Central memory CD8-positive, alpha-beta T cell (primary cell): ENCODE data around the gene CDA.

Experiments
- ATAC-seq: fragments of 150-1000 bp; cut with Tn5 transposase; replicated peaks from 2 replicates; pipeline ENCODE4 v1.10.0; 2022; ENCODE audit warnings: mild to moderate bottlenecking, moderate FRiP score, moderate number of reproducible peaks; ENCODE audit not compliant: poor library complexity, severe bottlenecking; ENCODE audit errors: extremely low read depth
- DNase-seq, 2 donors: peaks; one replicate each; pipeline ENCODE4 v3.0.0; 2021; ENCODE audit warnings: low spot score in 2 of 2
- H3K27ac Mint-ChIP-seq: one replicate; pipeline ENCODE4 v1.8.0; 2022; ENCODE audit warnings: low read depth, mild to moderate bottlenecking, moderate library complexity, mixed read lengths
- H3K27me3 Mint-ChIP-seq: one replicate; pipeline ENCODE4 v1.8.0; 2022; ENCODE audit warnings: mixed read lengths
- H3K36me3 Mint-ChIP-seq: one replicate; pipeline ENCODE4 v1.8.0; 2022; ENCODE audit warnings: mild to moderate bottlenecking, moderate library complexity, mixed read lengths; ENCODE audit not compliant: insufficient read depth
- H3K4me1 Mint-ChIP-seq: one replicate; pipeline ENCODE4 v1.8.0; 2022; ENCODE audit warnings: mixed read lengths
- H3K4me3 Mint-ChIP-seq: one replicate; pipeline ENCODE4 v1.8.0; 2022; ENCODE audit warnings: mild to moderate bottlenecking, moderate library complexity, mixed read lengths
- H3K9me3 Mint-ChIP-seq: one replicate; pipeline ENCODE4 v1.8.0; 2022; ENCODE audit warnings: mixed read lengths

The CDA gene

DNA sequence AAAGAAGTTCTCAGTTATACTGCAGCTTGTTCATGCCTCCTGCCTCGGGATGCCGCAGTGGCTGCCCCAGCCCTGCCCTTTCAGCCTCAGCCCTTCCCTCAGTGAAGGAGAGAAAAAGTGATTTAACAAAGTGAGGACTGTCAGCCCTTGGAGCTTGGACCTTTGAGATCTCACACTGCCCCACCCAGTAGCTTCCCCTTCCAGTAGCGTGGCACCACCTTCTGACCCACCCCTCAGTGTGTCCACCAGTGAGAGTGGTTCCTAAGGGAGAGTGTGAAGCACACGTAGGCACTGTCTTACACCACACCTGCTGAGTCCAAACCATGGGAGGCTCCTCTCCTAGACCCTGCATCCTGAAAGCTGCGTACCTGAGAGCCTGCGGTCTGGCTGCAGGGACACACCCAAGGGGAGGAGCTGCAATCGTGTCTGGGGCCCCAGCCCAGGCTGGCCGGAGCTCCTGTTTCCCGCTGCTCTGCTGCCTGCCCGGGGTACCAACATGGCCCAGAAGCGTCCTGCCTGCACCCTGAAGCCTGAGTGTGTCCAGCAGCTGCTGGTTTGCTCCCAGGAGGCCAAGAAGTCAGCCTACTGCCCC lies at the start of gene CDA:
Gene CDA (plus strand): TSS at position 464 of the 592 bp plus-strand sequence. CDS start 33 bp downstream, at position 497.
- peaks cover 89% of the 10 kb centered on the region for H3K27me3 Mint-ChIP-seq
- DNase-seq (no peak), ATAC-seq (no peak)
- H3K4me3 Mint-ChIP-seq, result peak within 1 kb of the TSS; percentile 14
- peaks cover 14% of the 10 kb centered on the region for H3K4me1 Mint-ChIP-seq
- H3K36me3 Mint-ChIP-seq, result no peaks in the 10 kb centered on the region
- no peak within 1 kb of the TSS for H3K27ac Mint-ChIP-seq
- no peaks in the 10 kb centered on the region for H3K9me3 Mint-ChIP-seq

DNA sequence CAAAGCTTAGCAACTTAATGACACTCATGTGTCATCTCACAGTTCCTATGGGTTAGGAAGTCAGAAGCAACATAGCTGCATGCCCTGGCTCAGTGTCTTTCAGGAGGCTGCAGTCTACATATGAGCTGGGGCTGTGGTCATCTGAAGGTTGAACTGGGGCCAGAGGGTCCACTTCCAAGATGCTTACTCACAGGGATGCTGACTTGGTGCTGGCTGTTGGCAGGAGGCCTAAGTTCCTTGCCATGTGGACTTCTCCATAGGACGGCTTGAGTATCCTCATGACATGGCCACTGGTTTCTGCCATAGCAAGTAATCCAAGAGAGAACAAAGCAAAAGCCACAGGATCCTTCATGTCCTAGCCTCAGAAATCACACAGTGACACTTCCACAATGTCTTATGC lies 48.6 kb upstream of the CDA start:
- Mint-ChIP-seq H3K27ac (no peak overlapping the region), H3K4me1 (no peaks in the 10 kb centered on the region), H3K27me3 (peaks cover 74% of the 10 kb centered on the region), H3K4me3 (no peak overlapping the region), H3K9me3 (no peaks in the 10 kb centered on the region), H3K36me3 (no peaks in the 10 kb centered on the region)
- no peak for ATAC-seq
- no peak for DNase-seq

DNA sequence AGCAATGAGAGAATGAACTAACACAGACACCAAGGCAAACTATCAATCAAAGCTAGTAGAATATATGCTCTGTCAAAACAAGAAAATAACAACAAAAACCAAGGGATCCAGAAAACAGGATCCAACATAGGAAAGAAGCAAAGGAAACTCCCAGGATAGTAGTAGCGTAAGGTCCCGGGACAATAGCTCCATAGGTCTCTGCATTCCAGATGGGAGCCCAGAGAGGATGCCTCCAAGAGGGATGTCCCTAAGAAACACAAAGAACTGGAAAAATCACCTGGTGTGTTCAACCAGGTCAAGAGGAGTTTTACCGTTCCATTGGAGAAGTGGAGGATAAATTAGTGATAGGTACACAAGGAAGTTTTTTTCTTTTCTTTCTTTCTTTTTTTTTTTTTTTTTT lies 42.3 kb upstream of the CDA start:
- Mint-ChIP-seq H3K4me1 (no peaks in the 10 kb centered on the region), H3K27me3 (peaks cover 63% of the 10 kb centered on the region), H3K4me3 (no peak overlapping the region), H3K36me3 (no peaks in the 10 kb centered on the region), H3K9me3 (no peaks in the 10 kb centered on the region), H3K27ac (no peak overlapping the region)
- ATAC-seq, result no peak
- no peak for DNase-seq

DNA sequence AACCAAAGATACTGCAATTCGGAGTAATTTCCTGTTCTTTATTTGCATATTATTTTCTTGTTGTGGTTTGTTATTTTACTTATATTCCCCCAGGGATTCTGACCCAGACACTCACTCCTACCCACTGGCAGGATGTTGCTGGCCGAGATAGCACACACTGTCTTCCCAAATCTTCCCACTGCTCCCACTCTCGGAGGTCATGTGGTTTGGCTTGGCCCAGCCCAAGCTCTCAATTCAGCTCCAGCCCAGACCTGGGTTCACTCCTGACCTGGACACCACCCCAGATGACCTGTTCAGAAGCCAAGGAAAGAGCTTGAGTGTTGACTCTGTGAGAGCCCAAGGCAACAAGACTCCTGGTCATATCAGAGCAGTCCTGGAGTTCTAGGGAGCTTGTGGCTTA lies 37.7 kb upstream of the CDA start:
- Mint-ChIP-seq H3K27me3 (peaks cover 40% of the 10 kb centered on the region), H3K4me1 (no peaks in the 10 kb centered on the region)

DNA sequence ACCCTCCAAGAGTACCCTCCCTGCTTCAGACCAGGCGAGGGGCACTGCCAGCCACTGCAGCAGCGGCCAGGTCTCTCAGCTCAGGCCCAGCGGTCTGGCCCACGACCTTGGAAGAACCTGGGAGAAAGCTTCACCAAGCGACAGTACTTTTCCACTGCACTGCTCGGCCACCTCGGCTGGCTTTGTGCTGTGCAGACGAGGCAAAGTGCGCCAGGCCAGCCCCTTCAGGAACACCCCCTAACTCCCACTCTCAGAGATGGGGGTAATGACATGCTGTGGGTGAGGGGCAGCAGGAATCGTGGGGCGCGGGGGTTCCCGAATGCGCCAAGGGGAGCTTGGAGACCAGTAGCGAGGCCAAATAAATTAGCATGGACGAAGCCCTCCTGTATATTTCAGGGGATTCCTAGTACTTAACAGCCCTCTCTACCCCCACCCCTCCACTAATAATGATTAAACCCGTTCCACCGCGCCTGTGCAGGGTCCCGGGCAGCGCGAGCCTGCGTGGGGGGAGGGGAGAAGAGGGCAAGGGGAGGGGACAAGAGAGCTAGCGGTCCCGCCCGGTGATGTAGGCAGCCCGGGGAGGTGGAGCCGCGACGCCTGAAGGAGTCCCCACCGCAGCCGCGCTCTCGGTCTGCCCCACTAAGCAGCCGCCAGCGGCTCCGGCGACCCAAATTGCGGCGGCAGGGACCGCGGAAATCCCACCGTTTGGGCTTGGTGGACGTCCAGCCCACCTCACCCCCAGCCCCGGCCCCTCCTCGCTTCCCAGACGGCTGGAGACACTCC lies 36.8 kb upstream of the CDA start, which contains the start of gene FAM43B:
Gene FAM43B (plus strand): TSS at position 629 of the 783 bp plus-strand sequence. CDS start 401 bp downstream, outside the sequence.
- Mint-ChIP-seq H3K27me3 (peaks cover 32% of the 10 kb centered on the region), H3K27ac (no peak within 1 kb of the TSS), H3K4me3 (no peak within 1 kb of the TSS), H3K36me3 (no peaks in the 10 kb centered on the region), H3K9me3 (no peaks in the 10 kb centered on the region), H3K4me1 (no peaks in the 10 kb centered on the region)
- ATAC-seq, result no peak
- no peak for DNase-seq

More for the DNA sequence above, 37.7 kb upstream of the CDA start:
- Mint-ChIP-seq H3K4me3 (no peak overlapping the region), H3K27ac (no peak overlapping the region), H3K9me3 (no peaks in the 10 kb centered on the region), H3K36me3 (no peaks in the 10 kb centered on the region)
- ATAC-seq, result no peak
- no peak for DNase-seq

DNA sequence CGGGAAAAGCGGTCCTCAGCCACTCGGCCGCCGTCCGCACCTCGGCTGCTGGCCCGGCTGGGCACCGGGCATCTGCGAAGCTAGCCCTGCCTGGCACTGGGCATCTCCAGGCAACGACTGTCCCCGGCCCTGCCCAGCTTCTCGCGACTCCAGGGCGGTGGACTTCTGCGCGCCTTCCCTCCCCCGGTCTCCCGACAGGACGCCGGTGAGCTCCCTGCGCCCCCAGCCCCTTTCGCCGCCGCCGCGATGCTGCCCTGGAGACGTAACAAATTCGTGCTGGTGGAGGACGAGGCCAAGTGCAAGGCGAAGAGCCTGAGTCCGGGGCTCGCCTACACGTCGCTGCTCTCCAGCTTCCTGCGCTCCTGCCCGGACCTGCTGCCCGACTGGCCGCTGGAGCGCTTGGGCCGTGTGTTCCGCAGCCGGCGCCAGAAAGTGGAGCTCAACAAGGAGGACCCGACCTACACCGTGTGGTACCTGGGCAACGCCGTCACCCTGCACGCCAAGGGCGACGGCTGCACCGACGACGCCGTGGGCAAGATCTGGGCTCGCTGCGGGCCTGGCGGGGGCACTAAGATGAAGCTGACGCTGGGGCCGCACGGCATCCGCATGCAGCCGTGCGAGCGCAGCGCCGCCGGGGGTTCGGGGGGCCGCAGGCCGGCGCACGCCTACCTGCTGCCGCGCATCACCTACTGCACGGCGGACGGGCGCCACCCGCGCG lies 36.0 kb upstream of the CDA start:
- H3K27ac Mint-ChIP-seq, result no peak overlapping the region
- no peaks in the 10 kb centered on the region for H3K9me3 Mint-ChIP-seq
- H3K27me3 Mint-ChIP-seq, result peaks cover 28% of the 10 kb centered on the region
- ATAC-seq (no peak), DNase-seq (no peak)
- no peaks in the 10 kb centered on the region for H3K4me1 Mint-ChIP-seq
- H3K36me3 Mint-ChIP-seq, result no peaks in the 10 kb centered on the region
- no peak overlapping the region for H3K4me3 Mint-ChIP-seq

DNA sequence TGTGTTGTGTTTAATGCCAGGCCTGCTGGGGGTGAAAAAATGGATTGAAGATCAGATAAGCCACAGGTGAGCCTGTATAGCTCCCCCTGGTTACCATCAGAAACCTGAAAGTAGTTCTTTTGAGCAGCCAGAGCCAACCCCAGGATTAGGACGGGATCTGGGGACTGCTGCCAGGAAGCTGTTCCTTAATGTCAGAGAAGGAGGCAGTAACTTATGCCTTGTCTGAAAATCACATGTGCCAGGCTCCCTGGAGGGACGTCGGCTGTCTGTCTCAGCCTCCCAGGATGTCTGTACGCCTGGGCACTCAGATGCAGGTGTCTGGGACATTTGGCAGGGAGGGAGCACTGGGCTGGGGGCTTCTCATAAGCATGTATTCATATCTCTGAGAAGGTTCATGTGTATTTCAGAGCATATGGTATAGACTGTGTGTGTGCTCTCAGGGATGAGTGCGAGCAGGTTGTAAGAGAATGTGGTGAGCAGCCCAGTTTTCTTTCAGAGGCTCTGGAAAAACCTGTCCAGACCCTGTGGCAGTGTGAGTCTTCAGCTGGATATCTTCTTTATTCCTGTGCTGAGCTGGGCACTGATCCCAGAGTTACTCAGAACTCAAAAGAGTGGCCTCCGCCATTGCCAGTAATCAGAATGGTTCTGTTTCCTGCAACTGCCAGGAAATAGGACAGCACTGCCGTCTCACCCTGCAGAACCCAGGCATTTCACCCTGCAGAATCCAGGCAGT lies 33.7 kb upstream of the CDA start:
- DNase-seq, result no peak
- no peak overlapping the region for H3K27ac Mint-ChIP-seq

DNA sequence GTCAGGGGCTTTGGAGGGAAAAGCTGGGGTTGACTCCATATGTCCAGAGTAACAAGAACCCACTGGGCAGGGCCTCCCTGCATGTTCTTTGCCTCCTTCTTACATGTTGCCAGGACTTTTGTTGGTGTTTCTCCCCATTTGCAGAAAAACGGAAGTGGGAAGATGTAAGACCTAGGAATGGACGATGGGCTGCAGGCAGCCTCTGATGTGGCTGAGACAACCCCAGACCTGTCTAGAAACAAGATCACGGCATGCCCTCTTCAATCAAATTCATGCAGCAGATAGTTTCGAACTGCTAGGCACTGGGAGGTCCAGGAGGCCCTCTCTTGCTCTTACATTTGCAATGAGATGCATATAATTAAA lies 33.2 kb upstream of the CDA start:
- no peak for ATAC-seq
- H3K9me3 Mint-ChIP-seq, result no peaks in the 10 kb centered on the region
- no peaks in the 10 kb centered on the region for H3K36me3 Mint-ChIP-seq

More for the DNA sequence above, 33.7 kb upstream of the CDA start:
- peaks cover 29% of the 10 kb centered on the region for H3K27me3 Mint-ChIP-seq
- no peak for ATAC-seq
- H3K36me3 Mint-ChIP-seq, result no peaks in the 10 kb centered on the region
- H3K4me3 Mint-ChIP-seq, result no peak overlapping the region
- H3K9me3 Mint-ChIP-seq, result no peaks in the 10 kb centered on the region
- no peaks in the 10 kb centered on the region for H3K4me1 Mint-ChIP-seq

DNA sequence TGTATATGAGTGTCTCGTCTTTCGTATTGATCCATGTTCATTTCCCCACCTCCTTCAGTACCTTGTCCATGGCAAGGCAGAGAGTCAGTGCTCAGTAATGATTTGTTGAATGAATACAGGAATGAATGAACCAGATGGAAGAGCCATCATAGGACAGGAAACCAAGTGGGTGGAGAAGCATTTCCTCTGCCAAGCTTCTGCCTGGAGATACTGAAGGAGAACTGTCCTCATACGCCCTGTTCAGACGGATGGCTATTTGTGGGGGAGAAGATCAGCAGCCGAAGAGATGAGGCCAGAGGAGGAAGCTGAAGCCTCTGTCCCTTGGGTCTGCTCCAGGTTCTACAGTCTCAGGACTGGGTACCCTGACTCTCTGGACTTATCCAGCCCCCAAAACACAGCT lies 30.7 kb upstream of the CDA start:
- DNase-seq (no peak), ATAC-seq (no peak)

More for the DNA sequence above, 33.2 kb upstream of the CDA start:
- Mint-ChIP-seq H3K27ac (no peak overlapping the region), H3K27me3 (peaks cover 34% of the 10 kb centered on the region), H3K4me1 (no peaks in the 10 kb centered on the region), H3K4me3 (no peak overlapping the region)
- no peak for DNase-seq

DNA sequence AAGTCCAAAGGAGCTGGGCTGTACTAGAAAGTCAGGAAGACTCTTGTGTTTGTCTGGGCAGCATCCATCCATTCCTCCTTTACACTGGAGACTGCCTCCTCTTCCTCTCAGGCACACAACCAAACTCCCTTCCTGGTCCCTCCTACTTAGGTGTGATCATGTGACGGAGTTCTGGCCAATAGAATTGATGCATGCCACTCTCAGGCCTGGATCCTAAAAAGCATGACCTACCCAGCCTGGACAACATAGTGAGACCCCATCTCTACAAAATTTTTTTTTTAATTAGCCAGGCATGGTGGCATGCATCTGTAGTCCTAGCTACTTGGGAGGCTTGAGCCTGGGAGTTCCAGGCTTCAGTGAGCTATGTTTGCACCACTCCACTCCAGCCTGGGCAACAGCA lies 27.9 kb upstream of the CDA start:
- no peaks in the 10 kb centered on the region for H3K36me3 Mint-ChIP-seq
- H3K4me1 Mint-ChIP-seq, result no peaks in the 10 kb centered on the region
- peaks cover 61% of the 10 kb centered on the region for H3K27me3 Mint-ChIP-seq
- no peak overlapping the region for H3K4me3 Mint-ChIP-seq
- no peak for DNase-seq
- no peaks in the 10 kb centered on the region for H3K9me3 Mint-ChIP-seq
- no peak for ATAC-seq
- no peak overlapping the region for H3K27ac Mint-ChIP-seq

More for the DNA sequence above, 30.7 kb upstream of the CDA start:
- H3K4me1 Mint-ChIP-seq, result no peaks in the 10 kb centered on the region
- no peak overlapping the region for H3K27ac Mint-ChIP-seq
- no peaks in the 10 kb centered on the region for H3K9me3 Mint-ChIP-seq
- no peaks in the 10 kb centered on the region for H3K36me3 Mint-ChIP-seq
- peaks cover 50% of the 10 kb centered on the region for H3K27me3 Mint-ChIP-seq
- H3K4me3 Mint-ChIP-seq, result no peak overlapping the region

DNA sequence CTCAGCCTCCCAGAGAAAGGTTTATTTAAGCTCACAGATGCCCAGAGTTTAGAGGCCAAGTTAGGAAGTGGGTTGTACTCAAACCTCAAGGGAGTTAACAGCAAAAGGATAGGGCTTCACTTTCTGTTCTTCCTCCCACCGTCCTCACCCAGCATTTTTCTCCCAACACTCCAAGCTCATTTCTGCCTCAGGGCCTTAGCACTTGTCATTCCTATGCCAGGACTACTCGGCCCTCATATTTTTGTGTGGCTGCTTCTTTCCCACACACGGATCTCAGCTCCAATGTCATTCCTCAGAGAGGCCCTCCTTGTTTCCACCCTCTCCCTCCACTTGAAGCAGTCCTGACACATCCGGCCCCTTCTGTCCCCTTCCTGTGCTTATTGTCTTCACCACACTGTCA lies 23.7 kb upstream of the CDA start:
- no peak overlapping the region for H3K27ac Mint-ChIP-seq
- ATAC-seq (no peak), DNase-seq (no peak)
- no peak overlapping the region for H3K4me3 Mint-ChIP-seq
- peaks cover 100% of the 10 kb centered on the region for H3K27me3 Mint-ChIP-seq
- no peaks in the 10 kb centered on the region for H3K36me3 Mint-ChIP-seq
- H3K9me3 Mint-ChIP-seq, result no peaks in the 10 kb centered on the region
- no peaks in the 10 kb centered on the region for H3K4me1 Mint-ChIP-seq

DNA sequence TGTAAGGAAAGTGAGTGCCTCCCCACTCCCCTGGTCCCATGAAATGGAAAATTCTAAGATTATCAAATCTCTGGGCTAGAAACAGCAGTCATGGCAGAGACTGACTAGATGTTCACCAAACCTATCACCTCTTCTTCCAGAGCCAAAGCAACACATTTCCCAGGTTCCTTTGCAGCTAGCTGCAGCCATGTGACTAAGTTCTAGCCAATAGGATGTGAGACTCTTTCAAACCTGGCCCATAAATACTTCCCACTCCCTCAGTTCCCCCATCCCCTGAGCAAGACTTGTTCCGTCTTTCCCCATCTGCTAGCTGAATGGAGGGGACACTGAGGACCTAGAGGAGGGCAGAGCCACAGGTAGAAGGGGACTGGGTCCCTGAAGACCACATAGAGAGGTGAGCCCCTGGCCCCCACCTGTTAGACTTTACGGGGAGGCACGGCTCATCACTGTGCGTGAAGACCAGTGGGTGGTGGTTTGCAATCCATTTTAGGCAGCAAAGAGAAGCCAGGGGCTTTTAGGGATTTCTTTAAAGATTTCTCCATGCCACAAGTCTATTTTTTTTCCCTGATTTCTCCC lies 19.3 kb upstream of the CDA start:
- Mint-ChIP-seq H3K27me3 (peaks cover 93% of the 10 kb centered on the region), H3K27ac (no peak overlapping the region), H3K9me3 (no peaks in the 10 kb centered on the region), H3K36me3 (no peaks in the 10 kb centered on the region), H3K4me3 (no peak overlapping the region), H3K4me1 (no peaks in the 10 kb centered on the region)
- ATAC-seq (no peak), DNase-seq (no peak)
